Fibroblast of villous mesenchyme (primary cell): ENCODE measurements around the gene CAPN8. TPM values are rescaled to one million over a fixed set of nuclear protein-coding genes. Genes with fewer than 3 reads are reported as not detected.

Experiments
- DNase-seq: peaks from one replicate; pipeline ENCODE4 v3.0.0-alpha.2; 2010; ENCODE audit warnings: low read depth
- H3K4me3 ChIP-seq: 2 replicates; pipeline ENCODE4 v1.5.1; 2011; ENCODE audit warnings: low read depth, mild to moderate bottlenecking, low read length
- CTCF ChIP-seq: IDR thresholded peaks from 2 replicates; pipeline ENCODE4 v1.5.1; 2012; ENCODE audit warnings: low read depth, mild to moderate bottlenecking, low read length; ENCODE audit not compliant: insufficient read depth
- total RNA-seq: library from RNA; depleted of rRNA; stranded (reverse); fragments of >200 nt; gene quantifications from 2 replicates; pipeline ENCODE4 v1.2.3, GENCODE V29; 2012

The CAPN8 gene
- total RNA-seq, 1 donor: not detected

DNA sequence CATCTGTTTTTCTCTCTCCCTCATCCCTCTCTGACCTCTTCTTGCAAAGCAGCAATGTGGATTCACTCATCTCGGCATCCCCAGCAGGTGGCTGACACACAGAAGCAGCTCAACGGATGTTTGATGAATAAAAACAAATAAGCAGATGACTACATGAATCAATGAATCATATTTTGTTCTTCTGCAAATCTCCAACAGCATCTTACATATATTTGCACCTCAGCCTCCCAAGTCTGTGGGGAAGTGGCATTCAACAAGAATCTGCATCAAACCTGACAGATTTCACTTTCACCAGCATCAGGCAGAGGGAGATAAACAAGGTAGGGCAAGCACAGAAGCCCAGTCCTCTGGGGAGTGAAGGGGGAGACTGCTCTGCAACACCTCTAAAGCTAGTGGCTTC lies 34.0 kb downstream of the CAPN8 start:
- H3K4me3 ChIP-seq: no peak overlapping the region
- no peak for TF ChIP-seq CTCF
- no peak for DNase-seq

GRCh38 chr1:223629126-223629457 lies 36.4 kb downstream of the CAPN8 start:
- TF ChIP-seq CTCF: no peak
- no peak for DNase-seq
- no peak overlapping the region for H3K4me3 ChIP-seq

DNA sequence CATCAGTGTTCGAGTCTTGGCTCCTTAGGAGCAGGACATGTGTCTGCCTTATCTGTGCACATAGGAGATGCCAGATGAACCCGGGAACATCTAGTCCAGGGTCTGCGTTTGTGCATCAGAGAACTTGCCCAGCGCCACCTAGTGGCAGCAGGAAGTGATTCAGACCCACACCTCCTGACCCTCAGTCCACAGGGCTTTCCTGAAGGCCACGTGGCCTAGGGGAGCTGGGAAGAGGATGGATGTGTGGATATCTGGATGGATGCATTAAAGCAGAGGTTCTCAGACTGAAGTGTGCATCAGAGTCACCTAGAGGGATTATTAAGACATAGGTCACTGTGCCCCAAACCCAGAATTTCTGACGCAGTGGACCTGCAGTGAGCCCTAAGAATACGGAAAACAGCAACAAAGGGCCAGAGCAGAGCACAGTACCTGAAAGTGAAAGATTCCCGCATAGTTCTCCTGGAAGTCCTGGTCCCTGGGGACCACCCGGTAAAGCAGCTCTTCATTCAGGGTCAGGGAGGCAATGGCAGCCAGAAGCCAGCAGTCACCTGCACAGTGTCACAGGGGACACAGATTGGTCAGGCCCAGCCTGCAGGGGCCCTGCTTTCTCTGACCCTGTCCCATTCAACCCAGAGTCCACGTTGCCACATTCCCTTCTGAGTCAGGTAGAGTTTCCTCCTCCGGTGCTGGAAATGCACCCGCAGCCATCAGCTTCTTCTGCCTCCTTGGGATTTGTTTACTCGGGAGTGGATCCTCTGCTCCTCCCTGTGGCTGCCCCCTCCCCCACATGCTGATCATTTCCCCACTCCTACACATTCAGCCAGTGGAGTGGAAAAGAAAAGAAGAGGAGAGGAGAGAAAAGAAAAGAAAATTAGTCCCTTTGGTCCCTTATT lies 37.0 kb downstream of the CAPN8 start:
- DNase-seq: peak; percentile 30
- H3K4me3 ChIP-seq: no peak overlapping the region
- peak; percentile 64 for TF ChIP-seq CTCF

- no peak for TF ChIP-seq CTCF
- H3K4me3 ChIP-seq: no peak overlapping the region
- no peak for DNase-seq
Observed at GRCh38 chr1:223622132-223622842, 43.2 kb downstream of the CAPN8 start.

DNA sequence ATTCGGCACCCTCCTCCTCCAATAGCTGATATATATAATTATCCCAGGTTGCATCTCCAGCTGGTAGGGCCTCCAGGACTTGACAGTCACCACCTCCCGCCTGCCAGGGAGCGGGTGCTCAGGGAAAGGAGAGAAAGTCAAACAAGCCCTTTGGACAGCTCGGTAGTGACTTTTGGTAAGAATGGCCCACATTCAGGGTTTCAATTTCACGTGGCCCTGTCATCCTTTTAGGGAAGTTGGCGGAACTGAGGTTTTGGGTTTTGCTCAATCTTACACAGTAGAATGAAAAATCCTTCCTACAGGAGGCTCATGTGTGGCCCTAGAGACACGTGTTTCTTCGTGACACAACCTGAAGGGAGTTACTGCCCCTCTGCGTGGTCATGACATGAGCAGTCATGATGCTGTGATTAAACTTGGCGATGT lies 44.2 kb downstream of the CAPN8 start:
- TF ChIP-seq CTCF: no peak
- no peak overlapping the region for H3K4me3 ChIP-seq
- no peak for DNase-seq

DNA sequence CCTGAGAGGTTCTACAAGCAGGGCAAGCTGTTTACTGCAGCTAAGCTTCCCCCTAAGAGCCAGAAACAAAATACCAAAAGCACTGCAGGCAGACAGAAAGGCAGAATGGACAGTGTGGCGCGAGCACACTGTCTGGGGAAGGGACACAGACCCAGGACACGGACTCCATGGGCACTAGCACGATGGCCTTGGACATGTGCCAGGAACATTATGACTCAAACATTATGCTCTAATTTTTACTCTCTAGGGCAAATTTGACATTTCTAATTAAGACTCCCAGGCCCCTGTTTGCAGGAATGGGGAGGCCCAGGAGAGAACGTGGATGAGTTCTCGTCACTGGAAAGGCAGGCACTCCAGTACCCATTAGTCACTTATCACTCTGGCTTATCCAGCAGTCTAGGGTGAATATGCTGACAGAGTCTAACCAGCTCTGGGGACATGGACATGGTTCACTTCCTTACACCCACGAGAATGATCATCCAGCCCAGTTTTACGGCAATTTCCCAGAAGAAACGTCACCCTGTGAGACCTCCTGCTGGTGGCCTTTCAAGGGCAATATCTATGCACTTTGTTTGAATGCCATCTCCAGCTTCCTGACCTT lies 45.1 kb downstream of the CAPN8 start:
- DNase-seq: no peak
- H3K4me3 ChIP-seq: no peak overlapping the region
- no peak for TF ChIP-seq CTCF
